ENCODE measurements around the gene KCNB1. TPM values are rescaled to one million over a fixed set of nuclear protein-coding genes. Genes with fewer than 3 reads are reported as not detected.

Gene KCNB1
- total RNA-seq, 1 donor from 2014 or later, result not detected

DNA sequence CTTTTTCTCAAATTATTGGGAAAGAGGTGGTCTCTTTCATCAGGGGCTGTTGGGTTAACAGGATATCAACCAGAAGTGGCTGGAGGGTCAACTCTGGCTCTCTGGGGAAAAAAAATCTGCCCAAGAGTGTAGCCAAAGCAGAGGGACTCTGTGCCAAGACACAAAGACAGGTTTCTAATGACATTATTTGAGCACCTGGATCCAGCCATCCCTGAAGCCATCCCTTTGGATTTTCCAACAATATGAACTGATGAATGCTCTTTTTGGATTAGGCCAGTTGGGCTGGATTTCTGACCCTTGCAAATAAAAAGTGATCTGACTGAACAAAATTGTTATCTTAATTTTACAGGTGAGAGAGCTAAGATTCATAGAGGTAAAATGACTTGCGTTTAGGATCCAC is 88.7 kb downstream of the KCNB1 start:
- DNase-seq (ENCODE audit: extremely low read depth, low read depth, low spot score), result no peak

GRCh38 chr20:49392745-49393144 is 89.7 kb downstream of the KCNB1 start:
- DNase-seq (ENCODE audit: extremely low read depth, low read depth, low spot score), result no peak

- no peak for DNase-seq (ENCODE audit: extremely low read depth, low read depth, low spot score)
These were observed 90.8 kb downstream of the KCNB1 start for GRCh38 chr20:49391404-49392245.

- no peak for DNase-seq (ENCODE audit: extremely low read depth, low read depth, low spot score)
These were observed 92.6 kb downstream of the KCNB1 start for GRCh38 chr20:49389854-49390253.

- DNase-seq (ENCODE audit: extremely low read depth, low read depth, low spot score), result no peak
These were observed 93.7 kb downstream of the KCNB1 start for GRCh38 chr20:49388744-49389143.

DNA sequence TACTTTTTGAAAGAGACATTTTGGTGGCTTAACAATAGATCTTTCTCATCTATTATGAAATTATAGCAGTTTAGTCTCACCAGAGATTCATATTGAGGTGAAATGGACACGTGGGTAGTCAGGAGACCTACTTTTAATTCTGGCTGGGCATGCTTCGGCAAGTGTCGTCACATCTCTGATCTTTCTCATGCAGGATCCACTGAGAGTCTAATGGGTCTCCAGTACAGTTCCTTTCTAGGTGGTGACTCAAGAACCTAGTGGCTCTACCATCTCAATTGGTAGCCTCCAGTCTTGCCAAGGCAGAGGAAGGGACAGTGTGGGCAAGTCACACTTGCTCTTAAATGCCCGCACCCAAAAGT is 94.9 kb downstream of the KCNB1 start:
- no peak for DNase-seq (ENCODE audit: extremely low read depth, low read depth, low spot score)

DNA sequence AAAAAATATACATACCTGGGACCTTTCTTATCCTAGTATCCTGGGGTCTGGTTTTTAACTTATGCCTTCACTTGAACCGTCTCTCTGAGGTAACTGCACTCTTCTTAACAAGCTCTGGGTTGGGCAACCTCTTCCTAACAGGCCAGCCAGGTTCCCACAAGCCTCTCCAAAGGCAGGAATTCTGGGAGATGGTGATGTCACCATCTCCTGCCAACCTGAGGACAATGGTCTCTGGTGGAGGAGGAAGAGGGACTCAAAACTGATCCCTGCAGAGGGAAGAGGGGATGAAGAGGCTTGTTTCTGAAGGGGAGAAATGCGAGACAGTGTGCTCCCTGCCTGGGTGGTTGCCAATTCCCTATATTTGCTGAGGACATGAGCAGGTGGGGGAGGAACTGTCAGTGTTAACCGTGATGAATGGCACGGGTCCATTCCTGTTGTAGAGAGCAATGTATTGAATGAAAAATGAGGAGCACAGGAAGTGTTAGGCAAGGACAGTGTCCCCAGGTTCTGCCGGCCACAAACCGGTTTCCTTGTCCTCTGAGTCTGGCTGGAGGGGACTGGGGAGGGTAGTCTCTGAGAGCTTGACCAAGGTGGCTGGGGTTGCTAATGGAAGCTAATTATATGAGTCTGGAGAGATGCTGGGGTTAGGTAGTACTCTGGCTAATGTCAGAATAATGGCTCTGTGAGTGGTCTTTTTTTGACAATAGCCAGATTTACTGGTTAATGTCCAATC is 95.5 kb downstream of the KCNB1 start:
- DNase-seq (ENCODE audit: extremely low read depth, low read depth, low spot score), result no peak

GRCh38 chr20:49385465-49385864 is 97.0 kb downstream of the KCNB1 start:
- DNase-seq (ENCODE audit: extremely low read depth, low read depth, low spot score), result no peak

DNA sequence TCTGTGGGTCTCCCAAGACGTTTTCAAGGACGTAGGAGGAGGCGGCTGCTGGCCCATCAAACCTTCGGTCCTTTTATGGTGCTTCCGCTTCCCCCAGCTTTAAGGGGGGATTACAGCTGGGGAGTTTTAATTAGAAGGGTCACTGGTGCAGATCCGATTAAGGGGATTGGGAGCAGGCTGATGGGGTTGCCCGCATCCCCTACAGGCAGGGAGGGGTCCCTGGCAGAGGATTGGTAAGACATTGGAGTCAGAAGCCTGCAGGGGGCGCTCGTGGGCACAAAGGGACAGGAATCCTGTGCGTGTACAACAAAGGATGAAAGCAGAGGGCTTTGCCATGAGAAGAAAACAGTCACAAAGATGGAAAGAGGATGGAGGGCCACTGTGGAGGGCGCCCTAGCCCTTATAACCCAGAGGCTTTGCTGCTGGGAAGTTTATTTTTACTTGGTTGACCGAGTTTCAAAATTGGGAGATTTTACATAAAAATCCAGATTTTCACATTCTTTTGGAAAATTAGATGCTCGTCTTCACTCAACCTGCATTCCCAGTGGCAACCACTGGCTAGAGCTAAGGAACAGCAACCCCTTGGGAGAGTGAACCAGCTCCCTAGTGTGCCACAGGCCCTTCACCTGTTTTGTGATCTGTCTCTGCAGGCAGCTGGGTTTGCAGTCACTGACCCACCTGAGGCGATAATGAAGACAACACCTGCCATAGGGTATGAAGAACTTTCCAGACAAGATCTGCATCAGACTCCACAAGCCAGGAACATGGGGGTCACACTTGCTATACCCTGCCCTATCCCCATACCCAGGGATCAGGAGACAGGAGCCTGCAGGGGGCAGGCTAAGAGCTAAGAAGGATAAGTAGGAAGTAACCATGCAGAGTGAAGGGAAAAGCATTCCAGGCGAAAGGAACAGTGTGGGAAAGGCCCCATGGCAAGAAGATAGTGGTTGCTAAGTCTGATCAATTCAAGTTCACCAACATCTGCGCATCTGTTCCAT is 97.7 kb downstream of the KCNB1 start:
- DNase-seq (ENCODE audit: extremely low read depth, low read depth, low spot score), result no peak

GRCh38 chr20:49381558-49382493 is 100.6 kb downstream of the KCNB1 start:
- DNase-seq (ENCODE audit: extremely low read depth, low read depth, low spot score), result no peak

GRCh38 chr20:49380337-49380780 is 102.1 kb downstream of the KCNB1 start:
- no peak for DNase-seq (ENCODE audit: extremely low read depth, low read depth, low spot score)

GRCh38 chr20:49379338-49379737 is 103.1 kb downstream of the KCNB1 start:
- DNase-seq (ENCODE audit: extremely low read depth, low read depth, low spot score), result no peak

DNA sequence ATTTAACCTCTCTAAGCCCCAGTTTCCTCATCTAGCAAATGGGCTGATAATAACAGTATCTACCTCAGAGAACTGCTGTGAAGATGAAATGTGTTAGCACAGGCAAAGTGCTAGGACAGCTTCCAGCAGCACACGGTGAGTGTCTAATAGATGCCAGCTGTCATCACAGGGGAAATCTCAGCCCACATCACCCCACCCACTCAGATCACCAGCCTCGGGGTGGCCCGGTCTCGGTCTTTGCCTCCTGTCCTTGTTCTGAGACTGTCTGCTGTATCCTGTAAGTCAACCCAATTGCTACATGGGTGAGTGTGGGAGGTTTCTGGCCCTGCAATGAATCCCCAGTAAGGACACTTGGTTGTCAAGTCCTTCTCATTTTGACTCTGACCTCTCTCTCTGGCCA is 105.1 kb downstream of the KCNB1 start:
- no peak for DNase-seq (ENCODE audit: extremely low read depth, low read depth, low spot score)

GRCh38 chr20:49375170-49375569 is 107.3 kb downstream of the KCNB1 start:
- no peak for DNase-seq (ENCODE audit: extremely low read depth, low read depth, low spot score)

- DNase-seq (ENCODE audit: extremely low read depth, low read depth, low spot score), result no peak
These were observed 110.3 kb downstream of the KCNB1 start for GRCh38 chr20:49372095-49372734.

DNA sequence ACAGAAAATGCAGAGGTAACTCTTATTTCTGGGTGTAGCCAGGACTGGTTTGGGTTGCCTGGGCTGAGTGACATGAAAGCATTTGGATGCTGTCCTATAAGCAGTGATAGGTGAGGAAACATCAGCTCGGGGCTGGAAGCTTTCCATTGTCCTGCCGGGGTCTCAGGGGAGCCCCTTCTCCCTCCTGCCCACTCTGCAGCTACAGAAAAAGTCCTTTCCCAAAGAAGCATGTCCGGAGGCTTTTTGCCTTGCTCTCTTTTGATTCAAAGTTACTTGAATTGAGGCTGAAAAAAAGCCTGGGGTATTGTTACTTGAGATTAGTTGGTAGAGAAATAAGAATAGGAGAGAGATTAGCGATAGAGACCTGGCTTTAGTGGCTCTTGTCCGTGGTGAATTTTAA is 113.9 kb downstream of the KCNB1 start:
- DNase-seq (ENCODE audit: extremely low read depth, low read depth, low spot score), result no peak

DNA sequence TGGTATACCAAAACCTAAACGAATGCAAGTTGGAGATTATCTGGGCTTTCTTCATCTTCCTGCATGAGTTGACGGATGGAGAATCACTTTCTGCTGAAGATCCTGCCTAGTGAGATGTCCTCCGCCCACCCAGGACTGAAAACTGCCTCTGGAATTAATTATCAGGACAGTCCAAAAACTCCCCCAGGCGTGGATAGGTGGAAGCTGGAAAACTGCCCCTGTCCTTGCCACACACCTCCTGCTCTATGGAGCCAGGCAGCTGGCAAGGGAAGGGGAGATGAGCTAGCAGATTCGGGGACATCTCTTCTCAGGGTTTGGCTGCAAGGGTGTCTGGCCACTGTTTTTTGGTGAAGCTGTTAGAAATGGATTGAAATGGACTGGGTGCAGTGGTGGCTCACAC is 115.4 kb downstream of the KCNB1 start:
- DNase-seq (ENCODE audit: extremely low read depth, low read depth, low spot score), result no peak

DNA sequence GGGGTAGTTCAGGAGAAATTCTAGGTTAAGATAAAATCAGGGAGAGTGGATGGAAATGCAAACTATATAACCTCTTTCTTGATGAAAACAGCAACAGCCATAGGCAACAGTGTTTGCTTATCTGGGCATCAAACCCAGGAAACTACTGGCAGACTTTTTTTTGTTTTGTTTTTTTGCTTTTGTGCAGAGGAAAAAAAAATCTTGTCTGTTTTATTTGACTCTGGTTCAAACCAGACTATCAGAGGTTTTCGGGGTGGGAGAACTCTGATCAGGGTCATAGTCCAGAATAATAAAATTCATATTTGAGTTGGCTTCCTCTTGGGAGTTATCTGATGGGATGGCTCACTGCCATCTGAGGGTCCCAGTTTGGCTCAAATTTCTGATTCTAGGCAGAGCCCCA is 115.8 kb downstream of the KCNB1 start:
- no peak for DNase-seq (ENCODE audit: extremely low read depth, low read depth, low spot score)
